BE2C (cell line): ENCODE results near the gene HPS1.

Experiments
- DNase-seq: peaks from one replicate; pipeline ENCODE4 v3.0.0-alpha.2; 2020
- H3K27me3 ChIP-seq: fragments of 250-450 bp; sonication (Bioruptor Pico); 2 replicates; pipeline ENCODE4 v1.5.1; 2020; ENCODE audit warnings: mild to moderate bottlenecking
- H3K36me3 ChIP-seq: fragments of 250-450 bp; sonication (Bioruptor Pico); 2 replicates; pipeline ENCODE4 v1.5.1; 2020; ENCODE audit warnings: mild to moderate bottlenecking
- H3K4me1 ChIP-seq: fragments of 250-450 bp; sonication (Bioruptor Pico); 2 replicates; pipeline ENCODE4 v1.5.1; 2020
- H3K4me3 ChIP-seq: 2 replicates; pipeline ENCODE4 v1.5.1; 2011; ENCODE audit warnings: low read depth, low read length
- H3K9me3 ChIP-seq: fragments of 250-450 bp; sonication (Bioruptor Pico); 2 replicates; pipeline ENCODE4 v1.5.1; 2020
- TF ChIP-seq, protein P1 (sequence below): IDR thresholded peaks from 2 replicates; pipeline ENCODE4 v1.5.1; 2012; ENCODE audit warnings: mild to moderate bottlenecking, low read depth, low read length

Gene HPS1

GRCh38 chr10:98453729-98454128 is 7.0 kb upstream of the HPS1 start:
- TF ChIP-seq, protein P1, sequence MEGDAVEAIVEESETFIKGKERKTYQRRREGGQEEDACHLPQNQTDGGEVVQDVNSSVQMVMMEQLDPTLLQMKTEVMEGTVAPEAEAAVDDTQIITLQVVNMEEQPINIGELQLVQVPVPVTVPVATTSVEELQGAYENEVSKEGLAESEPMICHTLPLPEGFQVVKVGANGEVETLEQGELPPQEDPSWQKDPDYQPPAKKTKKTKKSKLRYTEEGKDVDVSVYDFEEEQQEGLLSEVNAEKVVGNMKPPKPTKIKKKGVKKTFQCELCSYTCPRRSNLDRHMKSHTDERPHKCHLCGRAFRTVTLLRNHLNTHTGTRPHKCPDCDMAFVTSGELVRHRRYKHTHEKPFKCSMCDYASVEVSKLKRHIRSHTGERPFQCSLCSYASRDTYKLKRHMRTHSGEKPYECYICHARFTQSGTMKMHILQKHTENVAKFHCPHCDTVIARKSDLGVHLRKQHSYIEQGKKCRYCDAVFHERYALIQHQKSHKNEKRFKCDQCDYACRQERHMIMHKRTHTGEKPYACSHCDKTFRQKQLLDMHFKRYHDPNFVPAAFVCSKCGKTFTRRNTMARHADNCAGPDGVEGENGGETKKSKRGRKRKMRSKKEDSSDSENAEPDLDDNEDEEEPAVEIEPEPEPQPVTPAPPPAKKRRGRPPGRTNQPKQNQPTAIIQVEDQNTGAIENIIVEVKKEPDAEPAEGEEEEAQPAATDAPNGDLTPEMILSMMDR: no peak
- no peaks in the 10 kb centered on the region for H3K36me3 ChIP-seq
- peaks cover 45% of the 10 kb centered on the region for H3K27me3 ChIP-seq

GRCh38 chr10:98450618-98451017 is 3.9 kb upstream of the HPS1 start:
- no peak for DNase-seq
- TF ChIP-seq, protein P1: no peak

More at GRCh38 chr10:98453729-98454128, 7.0 kb upstream of the HPS1 start:
- no peaks in the 10 kb centered on the region for H3K9me3 ChIP-seq
- no peaks in the 10 kb centered on the region for H3K4me1 ChIP-seq
- H3K4me3 ChIP-seq: no peak overlapping the region
- no peak for DNase-seq

DNA sequence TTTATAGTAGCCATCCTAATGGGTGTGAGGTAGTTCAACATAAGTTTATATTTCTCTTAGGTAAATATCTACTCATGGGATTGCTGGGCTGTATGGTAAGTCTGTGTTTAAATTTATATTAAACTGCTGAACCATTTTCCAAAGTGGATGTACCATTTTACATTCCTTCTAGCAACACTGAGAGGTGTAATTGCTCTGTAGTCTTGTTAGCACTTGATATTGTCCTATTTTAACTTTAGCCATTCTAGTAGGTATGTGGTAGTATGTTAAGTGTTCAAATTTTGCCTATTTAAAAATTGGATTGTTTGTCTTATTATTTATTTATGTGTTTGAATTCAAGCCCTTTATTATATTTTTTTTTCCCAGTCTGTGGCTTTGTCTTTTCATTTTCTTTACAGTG is 2.6 kb upstream of the HPS1 start:
- H3K36me3 ChIP-seq: no peaks in the 10 kb centered on the region
- TF ChIP-seq, protein P1: no peak
- DNase-seq: no peak

More at GRCh38 chr10:98450618-98451017, 3.9 kb upstream of the HPS1 start:
- Histone ChIP-seq H3K9me3 (no peaks in the 10 kb centered on the region), H3K4me3 (no peak overlapping the region), H3K27me3 (peaks cover 16% of the 10 kb centered on the region), H3K4me1 (no peaks in the 10 kb centered on the region), H3K36me3 (no peaks in the 10 kb centered on the region)

GRCh38 chr10:98446151-98446660 is 529 bp downstream of the HPS1 start:
- no peak overlapping the region for H3K4me3 ChIP-seq
- no peaks in the 10 kb centered on the region for H3K27me3 ChIP-seq
- H3K36me3 ChIP-seq: no peaks in the 10 kb centered on the region
- no peaks in the 10 kb centered on the region for H3K9me3 ChIP-seq
- no peaks in the 10 kb centered on the region for H3K4me1 ChIP-seq
- no peak for DNase-seq
- TF ChIP-seq, protein P1: no peak

More for the DNA sequence above, 2.6 kb upstream of the HPS1 start:
- H3K4me3 ChIP-seq: no peak overlapping the region
- peaks cover 9% of the 10 kb centered on the region for H3K27me3 ChIP-seq
- H3K9me3 ChIP-seq: no peaks in the 10 kb centered on the region
- H3K4me1 ChIP-seq: no peaks in the 10 kb centered on the region

GRCh38 chr10:98445200-98445812 is 1.4 kb downstream of the HPS1 start:
- TF ChIP-seq, protein P1: no peak
- no peaks in the 10 kb centered on the region for H3K4me1 ChIP-seq
- no peaks in the 10 kb centered on the region for H3K9me3 ChIP-seq
- H3K36me3 ChIP-seq: no peaks in the 10 kb centered on the region
- no peak for DNase-seq
- H3K4me3 ChIP-seq: no peak overlapping the region
- no peaks in the 10 kb centered on the region for H3K27me3 ChIP-seq

DNA sequence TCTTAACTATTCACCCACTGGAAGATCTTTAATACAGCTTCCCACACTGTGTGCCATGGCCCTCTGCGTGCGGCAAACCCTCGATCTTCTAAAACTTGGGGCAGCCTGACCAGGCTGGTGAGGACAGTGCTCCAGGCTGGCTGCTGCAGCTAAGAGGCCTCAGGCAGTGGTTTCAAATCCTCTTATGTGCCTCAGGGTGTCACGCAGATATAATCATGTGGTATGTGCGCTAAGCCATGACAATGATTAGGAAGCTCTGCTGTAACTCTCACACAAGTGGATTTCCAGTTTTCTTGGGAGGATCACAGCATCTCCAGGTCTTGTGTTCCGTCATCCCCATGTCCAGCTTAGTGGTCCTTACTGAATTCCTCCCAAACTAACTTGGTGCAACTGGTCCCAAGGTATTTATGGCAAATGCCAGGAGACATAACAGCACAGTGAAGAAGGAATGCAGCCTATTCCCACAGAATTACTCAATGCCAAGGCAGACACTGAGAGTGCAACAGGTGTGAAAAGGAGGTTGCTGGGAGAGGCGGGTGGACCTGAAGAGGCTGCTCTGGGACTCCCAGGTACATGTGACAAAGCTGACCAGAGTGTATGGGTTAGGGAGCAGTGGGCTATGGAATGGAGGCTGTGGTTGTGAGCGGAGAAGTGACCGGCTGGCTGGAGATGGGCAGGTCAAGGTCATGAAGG is 2.3 kb downstream of the HPS1 start:
- Histone ChIP-seq H3K36me3 (no peaks in the 10 kb centered on the region), H3K4me1 (no peaks in the 10 kb centered on the region), H3K4me3 (no peak overlapping the region), H3K27me3 (no peaks in the 10 kb centered on the region), H3K9me3 (no peaks in the 10 kb centered on the region)
- TF ChIP-seq, protein P1: no peak
- no peak for DNase-seq
